HG03354 (cell line): Measurements from ENCODE around the gene PRPF6.
A peak's percentile ranks its signal among the peaks of the same experiment; 100 is the strongest.

Experiments
- ATAC-seq: cut with Tn5 transposase; IDR thresholded peaks from one replicate; pipeline ENCODE4 v1.9.1; 2021; ENCODE audit warnings: mild to moderate bottlenecking; ENCODE audit not compliant: unreplicated experiment, poor library complexity, severe bottlenecking

The PRPF6 gene

GRCh38 chr20:64055396-64055892, 74.5 kb downstream of the PRPF6 start:
- no peak for ATAC-seq

GRCh38 chr20:64055893-64056638, 75.1 kb downstream of the PRPF6 start:
- ATAC-seq, result no peak

GRCh38 chr20:64056639-64056888, 75.6 kb downstream of the PRPF6 start:
- ATAC-seq, result no peak

GRCh38 chr20:64056889-64057627, 76.1 kb downstream of the PRPF6 start:
- no peak for ATAC-seq

GRCh38 chr20:64057628-64058498, 76.9 kb downstream of the PRPF6 start:
- no peak for ATAC-seq

- ATAC-seq, result no peak
These were observed 77.6 kb downstream of the PRPF6 start for GRCh38 chr20:64058536-64058935.

GRCh38 chr20:64062276-64062595, 81.3 kb downstream of the PRPF6 start:
- ATAC-seq, result no peak

- ATAC-seq, result peak; percentile 81
These were observed 81.9 kb downstream of the PRPF6 start, which contains the start of gene TCEA2 for GRCh38 chr20:64062596-64063388. TCEA2 (plus strand) TSS chr20:64063198; CDS start chr20:64063313, 115 bp downstream.

GRCh38 chr20:64063389-64064144, 82.6 kb downstream of the PRPF6 start:
- peak; percentile 6 for ATAC-seq

- no peak for ATAC-seq
These were observed 83.3 kb downstream of the PRPF6 start for GRCh38 chr20:64064145-64064698.

GRCh38 chr20:64065062-64065973, 84.4 kb downstream of the PRPF6 start:
- no peak for ATAC-seq

- no peak for ATAC-seq
These were observed 85.0 kb downstream of the PRPF6 start for GRCh38 chr20:64065974-64066343.

- ATAC-seq, result no peak
These were observed 86.2 kb downstream of the PRPF6 start for GRCh38 chr20:64067005-64067632.

GRCh38 chr20:64067733-64068307, 86.9 kb downstream of the PRPF6 start:
- ATAC-seq, result no peak

- no peak for ATAC-seq
These were observed 87.7 kb downstream of the PRPF6 start for GRCh38 chr20:64068386-64069208.

GRCh38 chr20:64069209-64069613, 88.3 kb downstream of the PRPF6 start:
- ATAC-seq, result no peak
